ENCODE measurements around the gene APEH.

GRCh38 chr3:49653621-49654020, 20.5 kb upstream of the APEH start:
- TF ChIP-seq, protein P1, sequence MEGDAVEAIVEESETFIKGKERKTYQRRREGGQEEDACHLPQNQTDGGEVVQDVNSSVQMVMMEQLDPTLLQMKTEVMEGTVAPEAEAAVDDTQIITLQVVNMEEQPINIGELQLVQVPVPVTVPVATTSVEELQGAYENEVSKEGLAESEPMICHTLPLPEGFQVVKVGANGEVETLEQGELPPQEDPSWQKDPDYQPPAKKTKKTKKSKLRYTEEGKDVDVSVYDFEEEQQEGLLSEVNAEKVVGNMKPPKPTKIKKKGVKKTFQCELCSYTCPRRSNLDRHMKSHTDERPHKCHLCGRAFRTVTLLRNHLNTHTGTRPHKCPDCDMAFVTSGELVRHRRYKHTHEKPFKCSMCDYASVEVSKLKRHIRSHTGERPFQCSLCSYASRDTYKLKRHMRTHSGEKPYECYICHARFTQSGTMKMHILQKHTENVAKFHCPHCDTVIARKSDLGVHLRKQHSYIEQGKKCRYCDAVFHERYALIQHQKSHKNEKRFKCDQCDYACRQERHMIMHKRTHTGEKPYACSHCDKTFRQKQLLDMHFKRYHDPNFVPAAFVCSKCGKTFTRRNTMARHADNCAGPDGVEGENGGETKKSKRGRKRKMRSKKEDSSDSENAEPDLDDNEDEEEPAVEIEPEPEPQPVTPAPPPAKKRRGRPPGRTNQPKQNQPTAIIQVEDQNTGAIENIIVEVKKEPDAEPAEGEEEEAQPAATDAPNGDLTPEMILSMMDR (IDR thresholded peaks at IDR 0.05; ENCODE audit: insufficient read depth, low read depth, low read length) = no peak
- TF ChIP-seq EZH2 (IDR thresholded peaks at IDR 0.05; ENCODE audit: insufficient read depth, low read length) = no peak

All from astrocyte (in vitro differentiated cells and primary cell).